DMS 273 (cell line): Measurements from ENCODE around the gene MRGPRG.
"Not testable (repeated sequence)": the region's sequence is repeated elsewhere in the genome, so short reads cannot be mapped to it uniquely, and the experiment has no call there.

Experiments used
- DNase-seq: peaks from one replicate; lab custom pipeline; 2025; ENCODE audit not compliant: unreplicated experiment; lab: John Stamatoyannopoulos, UW

MRGPRG gene

DNA sequence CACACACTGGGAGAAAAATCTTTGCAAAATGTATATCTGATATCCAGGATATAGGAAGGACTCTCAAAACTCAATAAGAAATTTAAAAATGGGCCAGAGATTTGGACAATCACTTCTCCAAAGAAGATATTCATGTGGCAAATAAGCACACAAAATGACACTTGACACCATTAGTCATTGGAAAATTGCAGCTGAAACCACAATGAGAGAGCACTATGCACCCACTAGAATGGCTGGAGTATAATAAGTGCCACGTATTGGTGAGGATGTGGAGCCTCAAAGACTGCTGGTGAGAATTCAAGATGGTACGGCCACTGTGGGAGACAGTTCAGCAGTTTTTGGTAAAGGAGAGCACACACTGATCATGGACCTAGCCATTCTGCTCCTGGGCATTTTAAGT lies 40.7 kb downstream of the MRGPRG start:
- DNase-seq, result no peak

DNA sequence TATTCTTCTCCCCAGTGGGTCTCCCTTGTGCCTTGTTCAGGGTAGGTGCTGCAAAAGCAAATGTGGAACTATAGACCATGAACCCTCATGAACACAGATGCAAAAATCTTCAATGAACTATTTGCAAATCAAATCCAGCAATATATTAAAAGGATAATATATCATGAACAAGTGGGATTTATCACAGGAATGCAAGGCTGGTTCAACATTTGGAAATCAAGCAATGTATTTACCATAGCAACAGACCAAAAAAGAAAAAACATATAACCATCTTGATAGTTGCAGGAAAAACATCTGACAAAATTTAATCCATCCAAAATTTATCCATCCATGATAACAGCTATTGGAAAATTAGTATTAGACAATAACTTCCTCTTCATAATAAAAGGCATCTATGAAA lies 42.1 kb downstream of the MRGPRG start:
- DNase-seq, result no peak

DNA sequence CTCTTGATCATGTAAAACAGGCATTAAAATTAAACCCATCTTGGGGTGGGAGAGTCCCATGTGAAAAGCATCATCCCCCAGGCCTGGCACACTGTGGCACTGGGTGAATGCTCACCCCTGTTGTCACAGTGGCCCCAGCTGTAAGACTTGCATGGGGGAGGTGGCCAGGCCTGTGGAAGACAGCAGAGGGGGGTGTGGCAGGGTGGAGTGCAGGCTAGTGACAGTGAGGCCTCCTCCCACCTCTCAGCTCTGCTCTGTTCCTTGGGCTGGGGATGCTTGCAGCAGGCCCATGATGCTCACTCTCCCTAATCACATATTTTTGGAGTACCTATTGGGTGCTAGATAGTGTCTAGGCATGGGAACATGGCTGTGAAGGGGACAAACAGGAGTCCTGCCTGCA lies 43.4 kb downstream of the MRGPRG start:
- DNase-seq, result no peak

DNA sequence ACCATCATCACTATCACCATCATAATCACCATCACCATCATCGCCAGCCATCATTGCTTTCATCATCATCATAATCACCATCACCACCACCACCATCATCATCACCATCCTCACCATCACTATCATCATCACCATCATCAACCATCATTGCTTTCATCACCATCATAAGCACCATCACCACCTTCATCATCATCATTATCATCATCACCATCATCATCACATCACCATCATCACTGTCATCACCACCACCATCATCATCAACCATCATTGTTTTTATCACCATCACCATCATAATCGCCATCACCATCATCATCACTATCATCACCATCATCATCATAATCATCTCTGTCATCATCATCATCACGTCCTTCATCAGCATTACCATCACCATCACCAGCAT lies 44.2 kb downstream of the MRGPRG start:
- no peak for DNase-seq

DNA sequence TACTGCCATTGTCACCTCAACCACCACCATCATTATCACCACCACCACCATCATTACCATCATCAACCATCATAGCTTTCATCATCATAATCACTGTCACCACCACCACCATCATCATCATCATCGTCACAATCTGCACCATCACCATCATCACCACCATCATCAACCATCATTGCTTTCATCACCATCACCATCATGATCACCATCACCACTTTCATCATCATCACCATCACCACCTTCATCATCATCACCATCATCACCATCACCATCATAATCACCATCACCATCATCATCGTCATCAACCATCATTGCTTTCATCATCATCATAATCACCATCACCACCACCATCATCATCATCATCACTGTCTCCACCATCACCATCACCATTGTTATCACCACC lies 44.8 kb downstream of the MRGPRG start:
- no peak for DNase-seq

DNA sequence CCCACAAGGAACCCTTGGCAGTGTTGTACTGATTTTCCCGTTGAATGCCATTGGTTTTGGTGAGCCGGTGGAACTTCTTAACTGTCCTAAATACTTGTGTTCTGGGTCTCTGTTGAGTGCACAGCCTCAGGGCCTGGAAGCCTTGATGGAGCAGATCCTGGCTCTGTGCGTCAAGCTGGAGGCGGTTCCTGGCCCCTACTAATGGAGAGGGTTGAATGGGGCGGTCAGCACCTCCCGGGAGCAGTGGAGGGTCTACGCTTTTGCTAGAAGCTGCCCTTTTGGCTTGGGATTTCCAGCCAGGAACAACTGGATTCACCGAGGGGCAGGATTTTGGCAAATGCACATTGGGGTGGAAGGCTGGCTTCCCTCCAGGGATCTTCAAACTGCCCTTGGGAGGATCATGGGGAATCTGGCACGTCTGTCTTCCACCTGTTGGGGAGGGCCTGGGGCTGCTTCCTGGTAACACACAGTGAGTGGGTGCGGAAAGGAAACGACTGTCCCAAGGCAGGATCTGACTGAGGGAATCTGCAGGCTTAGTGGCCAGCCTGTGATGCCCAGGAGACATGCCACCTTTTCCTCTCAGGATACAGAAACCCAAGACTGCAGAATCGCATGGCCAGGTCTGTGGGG lies 46.6 kb downstream of the MRGPRG start:
- DNase-seq, result no peak

DNA sequence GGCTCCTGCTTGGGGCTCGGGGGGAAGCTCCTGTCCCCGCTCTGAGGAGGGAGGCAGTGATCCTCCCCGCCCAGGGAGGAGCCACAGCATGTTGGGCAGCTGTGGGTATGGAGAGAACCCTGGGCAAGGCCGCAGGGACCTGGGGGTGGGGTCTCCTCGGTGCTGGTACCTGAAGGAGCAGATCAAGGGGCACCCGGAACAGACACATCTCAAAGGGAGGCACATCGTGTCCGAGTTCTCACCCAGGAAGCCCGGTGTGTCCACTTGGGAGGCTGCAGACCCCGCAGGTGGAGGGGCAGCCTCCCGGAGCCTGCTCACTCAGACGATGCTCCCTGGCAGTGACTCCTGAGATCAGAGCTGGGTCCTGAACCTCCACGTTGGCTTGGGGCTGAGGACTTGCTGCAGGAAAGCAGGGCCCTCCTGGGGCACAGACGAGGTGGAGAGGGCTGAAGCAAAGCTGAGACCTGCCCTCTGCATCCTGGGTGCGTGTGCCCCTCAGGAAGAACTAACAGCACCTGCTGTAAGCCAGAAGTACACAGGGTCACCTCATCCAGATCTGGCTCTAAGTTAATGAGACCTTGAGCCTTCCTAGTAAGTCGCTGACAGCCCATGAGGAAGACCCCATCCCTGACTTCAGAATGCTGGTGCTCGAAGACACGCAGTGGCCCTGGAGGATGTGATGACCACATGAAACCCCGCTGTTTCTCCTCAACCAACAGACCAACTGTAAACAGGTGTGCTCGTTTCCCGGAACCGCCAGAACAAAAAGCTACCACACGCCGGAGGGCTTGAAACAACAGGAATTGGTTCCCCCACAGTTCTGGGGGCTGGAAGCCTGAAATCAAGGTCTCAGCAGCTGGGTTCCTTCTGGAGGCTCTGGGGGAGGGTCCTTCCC lies 47.6 kb downstream of the MRGPRG start:
- DNase-seq, result no peak

DNA sequence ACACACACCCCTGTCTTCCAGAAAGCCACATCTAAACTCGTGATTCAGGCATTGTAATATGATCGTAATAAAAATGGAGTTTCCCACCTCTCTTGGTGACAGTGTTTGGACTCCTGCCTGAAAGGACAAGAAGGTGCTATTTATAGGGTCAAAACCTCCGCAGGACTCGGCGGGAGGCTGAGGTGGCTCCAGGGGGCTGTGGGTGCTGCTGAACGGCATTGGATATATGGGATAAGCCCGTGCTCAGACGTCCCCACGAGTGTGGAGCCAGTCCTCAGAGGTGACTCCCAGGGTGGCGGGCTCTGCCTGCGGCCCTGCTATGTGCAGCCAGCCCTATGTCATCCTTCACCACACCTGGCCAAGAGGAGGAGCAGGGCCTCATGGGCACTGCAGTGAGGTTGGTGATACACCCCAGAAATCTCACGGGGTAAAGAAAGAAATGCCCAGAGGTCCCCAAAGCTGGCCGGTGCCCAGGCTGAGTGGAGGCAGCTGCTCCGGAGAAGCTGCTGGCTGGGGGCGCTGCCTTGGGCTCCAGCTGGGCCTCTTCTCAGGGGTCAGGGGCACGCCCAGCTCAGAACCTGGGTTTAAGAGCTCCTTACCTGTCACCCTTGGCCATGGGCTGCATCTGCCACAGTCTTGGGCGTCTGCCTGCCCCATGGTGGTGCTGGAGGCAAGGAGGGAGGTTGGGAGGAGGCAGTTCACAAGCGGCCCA lies 48.4 kb downstream of the MRGPRG start:
- no peak for DNase-seq

DNA sequence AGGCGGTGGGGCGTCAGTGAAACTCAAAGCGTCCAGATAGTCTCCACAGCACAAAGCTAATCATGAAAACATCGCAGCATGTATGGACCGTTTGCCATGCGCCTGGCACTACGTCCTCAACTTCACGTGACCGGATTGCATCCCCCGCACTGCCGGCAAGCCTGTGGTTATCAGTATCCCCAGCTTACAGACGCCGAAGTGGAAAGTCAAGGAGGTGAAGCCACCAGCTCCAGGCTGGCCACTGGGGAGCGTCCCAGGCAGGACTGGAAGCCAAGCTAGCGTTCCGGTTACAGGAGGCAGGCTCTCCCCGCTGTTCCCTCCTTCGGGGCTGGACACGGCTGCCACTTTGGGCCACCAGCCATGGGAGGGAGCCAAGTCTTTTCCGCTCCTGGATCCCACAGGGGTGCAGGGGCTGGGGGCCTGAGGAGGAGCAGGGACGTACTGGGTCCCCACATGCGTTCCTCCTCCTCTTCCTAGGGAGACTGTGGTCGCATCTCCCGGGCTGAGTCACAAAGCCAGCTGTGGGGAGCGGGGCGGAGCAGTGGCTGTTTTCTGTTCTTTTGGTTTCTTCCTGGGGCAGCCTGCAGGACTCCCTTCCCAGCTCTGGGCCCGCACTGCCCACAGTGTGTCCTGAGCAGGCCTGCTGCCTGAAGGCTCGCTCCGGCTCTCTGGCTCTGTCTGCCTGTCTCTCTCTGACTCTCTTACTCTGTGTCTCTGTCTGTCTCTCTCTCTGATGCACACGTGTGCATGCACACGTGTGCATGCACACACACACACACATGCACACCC lies 49.2 kb downstream of the MRGPRG start:
- DNase-seq, result peak; percentile 55

DNA sequence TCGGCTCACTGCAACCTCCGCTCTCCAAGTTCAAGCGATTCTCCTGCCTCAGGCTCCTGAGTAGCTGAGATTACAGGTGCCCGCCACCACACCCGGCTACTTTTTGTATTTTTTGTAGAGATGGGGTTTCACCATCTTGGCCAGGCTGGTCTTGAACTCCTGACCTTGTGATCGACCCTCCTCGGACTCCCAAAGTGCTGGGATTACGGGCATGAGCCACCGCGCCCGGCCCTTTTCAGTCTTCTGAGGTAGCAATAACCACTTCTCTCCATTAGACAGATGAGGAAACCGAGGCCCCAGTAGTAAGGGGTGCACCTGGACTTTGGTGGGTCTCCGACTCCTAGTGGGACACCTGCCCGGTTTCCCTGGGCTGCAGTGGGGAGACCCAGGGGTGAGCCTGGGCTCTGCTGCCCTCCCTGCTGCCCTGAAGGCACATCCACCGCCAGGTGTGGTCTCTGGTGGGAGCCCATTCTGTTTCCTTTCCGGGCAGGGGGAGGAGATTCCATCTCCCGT lies 49.8 kb downstream of the MRGPRG start:
- DNase-seq, result not testable (repeated sequence)
